NT2/D1 (cell line): ENCODE measurements around the gene AMPD2.
"Not testable (repeated sequence)": the region's sequence is repeated elsewhere in the genome, so short reads cannot be mapped to it uniquely, and the experiment has no call there.

Experiments used
- DNase-seq: peaks from one replicate; pipeline ENCODE4 v3.0.0-alpha.2; 2011; ENCODE audit warnings: low read depth, low spot score
- H3K27me3 ChIP-seq: 2 replicates; pipeline ENCODE4 v1.6.0; 2011; ENCODE audit warnings: mild to moderate bottlenecking; ENCODE audit not compliant: insufficient read length, insufficient read depth
- H3K36me3 ChIP-seq: 2 replicates; pipeline ENCODE4 v1.6.1; 2011; ENCODE audit warnings: mild to moderate bottlenecking, low read length, mixed read lengths; ENCODE audit not compliant: insufficient read depth, insufficient read length
- H3K4me1 ChIP-seq: 2 replicates; pipeline ENCODE4 v1.5.1; 2011; ENCODE audit not compliant: insufficient read depth, insufficient read length
- H3K4me3 ChIP-seq: 2 replicates; pipeline ENCODE4 v1.5.1; 2011; ENCODE audit warnings: low read depth; ENCODE audit not compliant: insufficient read length
- H3K9ac ChIP-seq: 2 replicates; pipeline ENCODE4 v1.6.0; 2011; ENCODE audit warnings: low read depth; ENCODE audit not compliant: insufficient read length
- H3K9me3 ChIP-seq: 2 replicates; pipeline ENCODE4 v1.5.1; 2011; ENCODE audit warnings: mild to moderate bottlenecking, low read length; ENCODE audit not compliant: insufficient read depth
- SUZ12 ChIP-seq: IDR thresholded peaks from 2 replicates; pipeline ENCODE4 v1.6.1; 2011; ENCODE audit not compliant: insufficient read length, insufficient read depth; ENCODE audit errors: extremely low read depth
- YY1 ChIP-seq: IDR thresholded peaks from 2 replicates; pipeline ENCODE4 v1.6.1; 2011; ENCODE audit not compliant: insufficient read length, insufficient read depth
- ZNF274 ChIP-seq: IDR thresholded peaks from 2 replicates; pipeline ENCODE4 v1.6.1; 2011; ENCODE audit warnings: mild to moderate bottlenecking, low read depth, low read length

The AMPD2 gene

DNA sequence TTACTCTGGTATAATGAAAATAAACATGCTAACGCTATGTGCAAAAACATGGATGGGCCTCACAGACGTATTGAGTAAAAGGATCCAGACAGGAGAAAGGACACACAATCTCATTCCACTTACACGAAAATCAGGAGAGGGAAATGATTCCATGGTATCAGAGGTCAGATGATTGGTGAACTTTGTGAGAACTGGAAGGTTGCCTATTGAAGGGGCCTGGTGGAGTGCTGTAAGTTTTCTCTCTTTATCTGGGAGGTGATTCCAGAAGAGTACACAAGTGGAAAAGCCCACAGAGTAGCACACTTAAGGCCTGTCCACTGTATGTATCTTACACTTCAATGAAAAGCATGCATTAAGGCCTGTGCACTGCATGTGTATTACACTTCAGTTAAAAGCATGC, 57.8 kb downstream of the AMPD2 start:
- Histone ChIP-seq H3K36me3 (no peaks in the 10 kb centered on the region), H3K9me3 (no peaks in the 10 kb centered on the region), H3K27me3 (no peaks in the 10 kb centered on the region), H3K4me1 (no peaks in the 10 kb centered on the region), H3K4me3 (no peak overlapping the region), H3K9ac (no peak overlapping the region)
- DNase-seq, result no peak
- TF ChIP-seq YY1, result no peak
- TF ChIP-seq SUZ12, result no peak
- no peak for TF ChIP-seq ZNF274

DNA sequence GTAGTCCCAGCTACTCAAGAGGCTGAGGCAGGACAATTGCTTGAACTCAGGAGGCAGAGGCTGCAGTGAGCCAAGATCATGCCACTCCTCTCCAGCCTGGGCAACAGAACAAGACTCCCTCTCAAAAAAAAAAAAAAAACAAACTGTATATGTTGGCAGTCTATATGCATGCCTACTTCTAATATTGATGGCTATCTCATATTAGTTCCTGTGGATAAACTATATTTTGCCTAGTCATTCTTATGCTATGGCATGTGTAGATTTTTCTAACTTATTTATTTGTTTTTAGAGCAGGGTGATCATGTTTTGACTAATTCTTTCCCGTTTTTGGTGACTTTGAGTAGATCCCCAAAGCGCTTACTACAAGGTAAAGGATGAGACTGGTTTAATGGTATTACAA, 59.0 kb downstream of the AMPD2 start:
- not testable (repeated sequence) for H3K4me1 ChIP-seq, H3K4me3 ChIP-seq, DNase-seq

More for the DNA sequence above, 59.0 kb downstream of the AMPD2 start:
- H3K27me3 ChIP-seq, H3K36me3 ChIP-seq, H3K9me3 ChIP-seq, H3K9ac ChIP-seq: not testable (repeated sequence)
